Brain pericyte (primary cell): ENCODE measurements around the gene LRRC27.

Experiments
- DNase-seq: peaks from one replicate; pipeline ENCODE4 v3.0.0-alpha.2; 2012; ENCODE audit warnings: low read depth, low spot score

The LRRC27 gene

GRCh38 chr10:132401401-132402118 is 69.6 kb downstream of the LRRC27 start:
- DNase-seq, result no peak

GRCh38 chr10:132402781-132403241 is 70.8 kb downstream of the LRRC27 start:
- no peak for DNase-seq

- no peak for DNase-seq
Observed at GRCh38 chr10:132403511-132404168, 71.6 kb downstream of the LRRC27 start.

- no peak for DNase-seq
Observed at GRCh38 chr10:132404169-132404880, 72.3 kb downstream of the LRRC27 start.

- no peak for DNase-seq
Observed at GRCh38 chr10:132404911-132405462, 73.0 kb downstream of the LRRC27 start.

GRCh38 chr10:132405463-132405991 is 73.5 kb downstream of the LRRC27 start:
- DNase-seq, result no peak

GRCh38 chr10:132406181-132406580 is 74.2 kb downstream of the LRRC27 start:
- no peak for DNase-seq

GRCh38 chr10:132406750-132407149 is 74.8 kb downstream of the LRRC27 start:
- DNase-seq, result no peak

- no peak for DNase-seq
Observed at GRCh38 chr10:132407243-132407746, 75.3 kb downstream of the LRRC27 start.

GRCh38 chr10:132407846-132408278 is 75.9 kb downstream of the LRRC27 start:
- DNase-seq, result no peak

GRCh38 chr10:132408367-132408781 is 76.4 kb downstream of the LRRC27 start:
- no peak for DNase-seq

- DNase-seq, result no peak
Observed at GRCh38 chr10:132408823-132409666, 77.1 kb downstream of the LRRC27 start.

- DNase-seq, result no peak
Observed at GRCh38 chr10:132409667-132410028, 77.7 kb downstream of the LRRC27 start.

GRCh38 chr10:132410056-132410778 is 78.2 kb downstream of the LRRC27 start:
- DNase-seq, result no peak

GRCh38 chr10:132410779-132411532 is 79.0 kb downstream of the LRRC27 start:
- DNase-seq, result no peak

- no peak for DNase-seq
Observed at GRCh38 chr10:132411561-132412253, 79.7 kb downstream of the LRRC27 start.

GRCh38 chr10:132412316-132413192 is 80.6 kb downstream of the LRRC27 start:
- no peak for DNase-seq
